NCI-H1092 treated with DMSO at 0.1 percent for 48 hours (cell line): ENCODE results near the gene TPST2.
A peak's percentile ranks its signal among the peaks of the same experiment; 100 is the strongest.

Source experiments
- DNase-seq: peaks from one replicate; lab custom pipeline; 2025; lab: John Stamatoyannopoulos, UW

The TPST2 gene

GRCh38 chr22:26489447-26490036 lies 100.4 kb downstream of the TPST2 start:
- DNase-seq, result no peak

DNA sequence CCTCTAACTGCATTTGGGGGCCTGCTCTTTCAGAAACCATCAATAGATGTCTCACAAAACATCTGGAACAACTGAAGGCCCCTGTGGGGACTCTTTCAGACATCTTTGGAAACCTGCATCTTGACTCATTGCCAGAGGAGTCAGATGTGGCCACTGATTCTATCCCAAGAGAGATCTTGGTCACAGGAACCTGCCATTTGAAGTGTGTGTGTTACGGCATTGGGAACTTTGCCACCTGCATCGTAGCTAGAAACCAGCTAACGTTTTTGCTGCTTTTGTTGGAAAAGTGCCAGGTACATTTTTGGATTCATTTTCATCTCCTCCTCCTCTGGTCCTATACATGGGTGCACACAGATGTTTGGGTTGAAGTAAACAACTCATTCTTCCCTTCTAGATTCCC lies 101.9 kb downstream of the TPST2 start:
- DNase-seq, result no peak

GRCh38 chr22:26486394-26486793 lies 103.5 kb downstream of the TPST2 start:
- no peak for DNase-seq

GRCh38 chr22:26485806-26486390 lies 104.0 kb downstream of the TPST2 start:
- no peak for DNase-seq

DNA sequence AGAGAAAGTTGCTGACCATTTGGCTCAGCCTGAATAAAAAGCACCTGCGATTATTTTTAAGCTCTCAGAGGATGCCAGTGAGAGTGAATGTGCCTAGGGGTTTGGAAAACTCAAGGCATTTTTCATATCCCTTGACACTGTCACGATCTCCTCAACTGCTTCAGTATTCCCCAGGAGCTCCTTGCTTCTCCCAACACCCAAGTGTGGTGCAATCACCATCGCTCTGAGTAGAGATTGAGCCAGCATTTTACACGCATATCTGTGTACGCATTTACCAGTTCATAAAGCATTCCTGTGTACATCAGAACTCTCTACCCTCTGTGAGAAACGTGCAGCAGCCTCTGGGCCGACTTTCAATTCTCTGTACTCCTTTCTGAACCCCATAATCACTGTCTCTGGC lies 104.9 kb downstream of the TPST2 start:
- DNase-seq, result no peak

DNA sequence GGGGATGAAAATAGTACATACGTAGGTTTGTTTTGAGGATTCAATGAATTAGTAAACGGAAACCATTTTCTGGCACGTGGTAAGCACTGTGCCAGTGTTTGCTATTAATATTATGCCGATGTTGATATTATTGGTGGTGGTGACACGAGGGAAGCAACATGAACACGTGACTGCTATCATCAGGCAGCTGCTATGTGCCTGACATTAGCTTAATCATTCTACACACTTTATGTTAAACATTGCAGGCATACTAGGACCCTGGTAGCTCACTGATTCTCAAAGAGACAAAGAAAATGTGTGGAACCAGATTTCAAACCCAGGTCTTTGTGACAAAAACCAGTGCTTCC lies 105.6 kb downstream of the TPST2 start:
- peak; percentile 23 for DNase-seq

- peak; percentile 90 for DNase-seq
Measured at GRCh38 chr22:26483439-26484359, 106.2 kb downstream of the TPST2 start, which contains the start of the genes HPS4 and SRRD. HPS4 (minus strand) TSS chr22:26483783; CDS start chr22:26481762, 2,021 bp downstream. SRRD (plus strand) TSS chr22:26483877; CDS start chr22:26483891, 14 bp downstream.

DNA sequence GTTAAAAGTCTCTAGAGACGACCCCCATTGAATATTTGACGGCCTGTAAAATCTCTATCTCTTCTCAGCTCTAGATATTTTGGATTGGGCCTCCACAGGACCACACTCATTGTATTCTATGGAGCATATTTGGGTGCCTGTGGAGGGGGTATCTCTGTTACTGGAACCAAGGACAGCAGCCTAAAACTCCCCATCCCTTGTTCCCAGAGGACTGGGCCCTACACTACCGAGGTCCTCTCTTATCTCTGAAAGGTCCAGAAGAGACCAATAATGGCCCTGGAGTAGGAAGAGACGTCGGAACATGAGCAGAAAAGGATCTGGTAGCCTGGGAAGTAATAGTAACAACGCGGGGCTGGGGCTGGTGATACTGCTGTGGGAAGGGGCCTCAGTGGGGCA lies 106.9 kb downstream of the TPST2 start:
- DNase-seq, result no peak

DNA sequence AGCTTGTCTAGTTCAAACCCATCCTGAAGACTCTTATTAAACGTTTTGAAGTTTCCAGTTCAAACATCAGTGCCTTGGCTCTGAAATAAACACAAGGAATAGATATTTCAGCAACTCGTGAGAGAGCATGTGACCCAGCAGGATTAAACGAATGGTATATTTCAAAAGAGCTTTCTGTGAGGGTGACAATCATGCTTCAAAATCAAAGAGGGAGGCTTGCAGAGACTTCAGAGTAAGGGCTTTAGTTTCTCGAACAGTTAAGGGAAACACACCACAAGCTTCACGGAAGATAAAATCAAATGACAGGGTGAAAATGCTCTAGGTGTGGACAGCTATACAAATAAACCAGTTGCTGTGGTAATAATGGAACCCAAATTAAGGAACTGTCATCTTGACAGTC lies 107.8 kb downstream of the TPST2 start:
- no peak for DNase-seq

- DNase-seq, result no peak
Measured at GRCh38 chr22:26481694-26482093, 108.2 kb downstream of the TPST2 start.

DNA sequence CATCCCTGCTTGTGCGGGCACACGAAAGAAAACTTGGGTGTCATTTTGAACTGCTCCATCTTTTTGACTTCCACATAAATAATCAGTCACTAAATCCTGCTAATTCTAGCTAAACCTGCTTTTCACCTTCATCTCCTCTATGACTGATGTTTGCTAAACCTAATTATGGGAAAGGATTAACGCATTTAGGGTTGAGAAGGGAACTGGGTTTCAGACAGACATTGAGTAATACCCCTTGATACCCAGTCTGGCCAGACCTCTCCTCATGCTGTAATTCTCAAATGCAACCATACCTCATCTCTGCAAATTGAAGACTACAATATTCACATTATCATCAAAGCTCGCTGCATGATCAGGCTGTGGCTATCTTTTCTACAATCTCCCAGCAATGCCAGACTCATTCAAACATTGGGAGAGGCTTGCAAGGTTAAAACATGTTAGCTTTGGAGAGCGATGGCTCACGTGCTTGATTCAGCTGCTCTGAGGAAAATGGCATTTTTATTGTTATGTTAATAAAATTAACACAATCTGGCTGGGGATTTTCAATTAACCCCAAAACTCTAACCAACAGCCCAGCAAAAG lies 108.7 kb downstream of the TPST2 start:
- no peak for DNase-seq

GRCh38 chr22:26480611-26480932 lies 109.4 kb downstream of the TPST2 start:
- DNase-seq, result no peak

- DNase-seq, result peak; percentile 75
Measured at GRCh38 chr22:26479792-26480610, 109.9 kb downstream of the TPST2 start.

GRCh38 chr22:26479043-26479791 lies 110.7 kb downstream of the TPST2 start:
- peak; percentile 71 for DNase-seq

GRCh38 chr22:26477341-26477731 lies 112.6 kb downstream of the TPST2 start:
- no peak for DNase-seq

DNA sequence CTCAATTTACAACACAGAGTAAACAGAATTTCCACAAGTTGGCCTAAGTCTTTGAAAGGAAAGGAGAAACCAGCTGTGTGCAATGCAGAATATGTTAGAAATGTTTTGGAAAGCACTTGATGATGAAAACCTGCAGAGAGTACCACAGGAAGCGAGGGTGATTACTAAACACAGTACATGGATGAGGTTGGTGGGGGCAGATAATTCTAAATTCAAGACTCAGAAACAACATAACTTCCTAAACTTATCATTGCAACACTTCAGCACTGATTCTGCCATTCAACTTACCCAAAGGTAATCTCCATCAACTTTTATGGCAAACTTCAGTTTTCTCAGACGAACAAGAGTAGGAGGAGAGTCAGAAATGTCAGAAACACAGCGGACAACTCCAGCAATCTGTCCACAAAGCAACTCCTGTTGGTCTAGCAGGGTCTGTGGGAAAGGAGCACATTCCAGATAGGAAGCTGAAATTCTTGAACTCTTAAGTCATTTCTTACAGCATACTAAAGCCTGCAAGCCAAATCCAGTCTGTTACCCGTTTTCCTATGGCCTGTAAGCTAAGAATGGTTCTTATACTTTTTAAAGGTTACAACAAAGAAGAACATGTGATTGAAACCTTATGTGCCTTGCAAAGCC lies 113.1 kb downstream of the TPST2 start:
- DNase-seq, result no peak

- no peak for DNase-seq
Measured at GRCh38 chr22:26474682-26475081, 115.2 kb downstream of the TPST2 start.
